Endothelial cell of umbilical vein (primary cell): Measurements from ENCODE around the gene TBC1D23. TPM values are rescaled to one million over a fixed set of nuclear protein-coding genes. Genes with fewer than 3 reads are reported as not detected.

Experiments used
- BruUV-seq: library from RNA; stranded (reverse); fragments of 400-500 nt; replicated peaks from 2 replicates; lab custom pipeline; 2021; lab: Mats Ljungman, UMichigan
- CTCF ChIA-PET: fragments of 300-600, 350-600 bp; sonication (Branson Sonifier 250); formaldehyde crosslinking; loops from one replicate; lab custom pipeline; 2021; ENCODE audit warnings: antibody characterized with exemption, inconsistent platforms; lab: Charles Lee
- POLR2A ChIA-PET: fragments of 300-600, 350-600 bp; sonication (Branson Sonifier 250); formaldehyde crosslinking; loops from one replicate; lab custom pipeline; 2021; ENCODE audit warnings: antibody characterized with exemption, inconsistent platforms; lab: Charles Lee
- DNase-seq: peaks from one replicate; pipeline ENCODE4 v3.0.0-alpha.2; 2011; ENCODE audit warnings: low read depth, low spot score
- FAIRE-seq: peaks from 2 replicates; lab custom pipeline; 2011; peaks lifted over from hg19 to GRCh38; lab: Jason Lieb, UNC
- H2AFZ ChIP-seq: 2 replicates; pipeline ENCODE4 v1.6.0; 2012; ENCODE audit warnings: low read depth, low read length, control low read depth, inconsistent platforms
- H3K27ac ChIP-seq: 2 replicates; pipeline ENCODE4 v1.5.1; 2011; ENCODE audit warnings: low read depth, mild to moderate bottlenecking, control low read depth, low read length, moderate library complexity; ENCODE audit not compliant: insufficient read depth
- H3K27me3 ChIP-seq, 2 experiments: 2 replicates each; pipeline versions ENCODE4 v1.6.0 to v1.6.1; 2011; ENCODE audit warnings: low read length in 2 of 2, mixed read lengths in 1 of 2; ENCODE audit not compliant: control insufficient read depth in 2 of 2, insufficient read depth in 2 of 2
- H3K36me3 ChIP-seq, 2 experiments: 2 replicates in 1 of 2; 3 replicates in 1 of 2; pipeline ENCODE4 v1.5.1; 2011; ENCODE audit warnings: low read length in 2 of 2, mild to moderate bottlenecking in 1 of 2, moderate library complexity in 1 of 2; ENCODE audit not compliant: control insufficient read depth in 2 of 2, insufficient read depth in 2 of 2; ENCODE audit errors: extremely low read depth in 1 of 2
- H3K4me1 ChIP-seq: 3 replicates; pipeline ENCODE4 v1.5.1; 2011; ENCODE audit warnings: mild to moderate bottlenecking, low read length; ENCODE audit not compliant: control insufficient read depth, insufficient read depth; ENCODE audit errors: extremely low read depth
- H3K4me2 ChIP-seq: 2 replicates; pipeline ENCODE4 v1.6.1; 2011; ENCODE audit warnings: low read length, control low read depth, mixed read lengths; ENCODE audit not compliant: insufficient read depth
- H3K4me3 ChIP-seq, 3 experiments: fragments of 200-600 bp in 1 of 3; sonication (generic), shearing (Covaris generic) in 1 of 3; replicated peaks in 1 of 3; 2 replicates each; pipeline ENCODE4 v1.5.1; 2011 to 2016; ENCODE audit warnings: control low read depth in 3 of 3, low read length in 3 of 3, mild to moderate bottlenecking in 2 of 3, inconsistent platforms in 1 of 3, low read depth in 1 of 3, moderate library complexity in 1 of 3; ENCODE audit not compliant: insufficient read depth in 1 of 3
- H3K79me2 ChIP-seq: 2 replicates; pipeline ENCODE4 v1.6.0; 2012; ENCODE audit warnings: low read length, inconsistent platforms; ENCODE audit not compliant: control insufficient read depth, insufficient read depth
- H3K9ac ChIP-seq: replicated peaks from 2 replicates; pipeline ENCODE3; 2011; ENCODE audit warnings: low read length, control low read depth; ENCODE audit not compliant: insufficient read depth; ENCODE audit errors: extremely low read depth
- H3K9me1 ChIP-seq: replicated peaks from 3 replicates; pipeline ENCODE4 v1.6.0; 2011; ENCODE audit warnings: mild to moderate bottlenecking, low read length; ENCODE audit not compliant: control insufficient read depth, insufficient read depth; ENCODE audit errors: extremely low read depth
- H3K9me3 ChIP-seq: replicated peaks from 2 replicates; pipeline ENCODE4 v1.5.1; 2012; ENCODE audit warnings: low read length, inconsistent platforms; ENCODE audit not compliant: control insufficient read depth, insufficient read depth
- H4K20me1 ChIP-seq: replicated peaks from 2 replicates; pipeline ENCODE3; 2011; ENCODE audit warnings: mild to moderate bottlenecking, low read length; ENCODE audit not compliant: control insufficient read depth, insufficient read depth; ENCODE audit errors: extremely low read depth
- EZH2 ChIP-seq: IDR thresholded peaks from 2 replicates; pipeline ENCODE4 v1.6.1; 2012; ENCODE audit warnings: borderline replicate concordance, low read depth, mild to moderate bottlenecking, moderate library complexity, low read length, inconsistent platforms; ENCODE audit not compliant: severe bottlenecking
- FOS ChIP-seq: IDR thresholded peaks from 2 replicates; pipeline ENCODE4 v1.6.1; 2011; ENCODE audit warnings: mild to moderate bottlenecking, low read length, moderate library complexity, borderline replicate concordance; ENCODE audit not compliant: insufficient read depth
- GATA2 ChIP-seq: IDR thresholded peaks from 2 replicates; pipeline ENCODE4 v1.7.0; 2011; ENCODE audit warnings: low read depth, mild to moderate bottlenecking, moderate library complexity, mixed read lengths, low read length; ENCODE audit not compliant: insufficient read length, insufficient read depth
- JUN ChIP-seq: IDR thresholded peaks from 2 replicates; pipeline ENCODE4 v1.6.1; 2011; ENCODE audit warnings: borderline replicate concordance, low read depth; ENCODE audit not compliant: insufficient read length, insufficient read depth
- MYC ChIP-seq: IDR thresholded peaks from one replicate; pipeline ENCODE4 v1.6.1; 2011; ENCODE audit warnings: mild to moderate bottlenecking, low read depth, low read length
- POLR2A ChIP-seq: IDR thresholded peaks from 2 replicates; pipeline ENCODE4 v1.6.1; 2012; ENCODE audit warnings: low read depth, mild to moderate bottlenecking, control low read depth, low read length
- POLR2AphosphoS5 ChIP-seq: IDR thresholded peaks from 2 replicates; pipeline ENCODE4 v1.6.1; 2012; ENCODE audit warnings: low read depth, mild to moderate bottlenecking, control low read depth, low read length, moderate library complexity; ENCODE audit not compliant: insufficient read depth
- dilution Hi-C: fragments of 300-500 bp; cut with MboI; formaldehyde crosslinking; loops from one replicate; pipeline ENCODE4 v1.15.0; 2019; ENCODE audit warnings: low sequenced_read_pairs; ENCODE audit not compliant: extremely low pct_ligation_motif_present
- intact Hi-C: fragments of 100-400 bp; cut with micrococcal nuclease; formaldehyde crosslinking; loops from one replicate; pipeline ENCODE4 v1.10.0; 2022
- polyA plus RNA-seq, 4 experiments: library from polyadenylated mRNA; depleted of rRNA in 3 of 4; stranded (reverse) in 3 of 4; unstranded in 1 of 4; fragments of >200 nt; gene quantifications; 2 replicates each; pipeline versions ENCODE4 v1.2.1 to v1.2.3, GENCODE V29; 2011 to 2012; ENCODE audit warnings: missing spikeins in 1 of 4
- total RNA-seq: library from RNA; stranded (reverse); gene quantifications from 2 replicates; pipeline ENCODE4 v1.2.3, GENCODE V29; 2021
- TF ChIP-seq, protein P1 (sequence below), 2 donors: IDR thresholded peaks; 1 replicate in 1 of 2; 2 replicates in 1 of 2; pipeline ENCODE4 v1.5.1; 2011; ENCODE audit warnings: low read length in 2 of 2, mild to moderate bottlenecking in 2 of 2, moderate library complexity in 2 of 2, control low read depth in 1 of 2, inconsistent platforms in 1 of 2, low read depth in 1 of 2; ENCODE audit not compliant: insufficient read depth in 1 of 2; ENCODE audit errors: extremely low read depth in 1 of 2
- TF ChIP-seq, protein P2 (sequence below): IDR thresholded peaks from 2 replicates; pipeline ENCODE4 v1.6.1; 2011; ENCODE audit not compliant: insufficient read depth, insufficient read length

TBC1D23 gene
- total and polyA plus RNA-seq, 2 donors (not counting 3 experiments of a cell fraction or from before 2014, with no cell fraction given), result 10.3 to 34.8 TPM

DNA sequence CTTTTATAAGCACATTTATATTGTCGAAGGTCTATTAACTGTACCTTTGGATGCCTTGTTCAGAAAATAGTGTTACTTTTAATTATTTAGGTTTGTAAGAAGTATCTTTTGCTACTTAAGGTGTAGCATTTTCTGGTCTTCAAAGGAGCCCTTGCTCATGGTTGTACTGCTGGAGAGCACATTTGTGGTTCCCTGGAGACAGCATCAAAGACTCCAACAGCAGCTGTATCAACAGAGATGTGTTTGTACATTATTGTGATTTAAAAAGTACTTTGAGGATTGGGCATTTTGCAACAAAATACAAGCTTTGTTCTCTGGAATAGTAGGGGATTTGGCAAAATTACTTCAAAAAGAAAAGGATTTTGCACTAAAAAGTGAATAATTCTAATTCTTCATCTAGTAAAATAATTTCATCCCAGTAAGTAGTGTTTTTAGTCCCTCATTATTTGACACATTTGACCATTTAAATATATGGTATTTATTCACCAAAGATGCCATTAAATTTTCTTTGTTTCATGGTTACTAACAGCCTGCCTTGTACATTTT lies 16.5 kb downstream of the TBC1D23 start:
- Histone ChIP-seq H4K20me1 (peaks cover 4% of the 10 kb centered on the region), H3K79me2 (peaks cover 20% of the 10 kb centered on the region), H3K4me1 (no peaks in the 10 kb centered on the region), H2AFZ (no peak overlapping the region), H3K36me3 (peaks cover 0 to 3% of the 10 kb centered on the region in 2 experiments), H3K9me3 (no peaks in the 10 kb centered on the region), H3K9me1 (no peaks in the 10 kb centered on the region), H3K4me3 (no peak overlapping the region), H3K27ac (no peak overlapping the region), H3K4me2 (no peak overlapping the region), H3K9ac (no peak overlapping the region), H3K27me3 (no peaks in the 10 kb centered on the region)
- POLR2A ChIA-PET, result no interaction called here
- dilution Hi-C loops (no loop called here), intact Hi-C loops (no loop called here)
- DNase-seq (no peak), FAIRE-seq (no peak)
- no peak for TF ChIP-seq EZH2
- CTCF ChIA-PET, result interaction anchor here (1.0 to 1.1 kb wide), 2 partner anchors 16 to 445 kb away, joined by 4 read pairs; no protein-coding TSS in a partner anchor
- BruUV-seq, result no TSS peak

DNA sequence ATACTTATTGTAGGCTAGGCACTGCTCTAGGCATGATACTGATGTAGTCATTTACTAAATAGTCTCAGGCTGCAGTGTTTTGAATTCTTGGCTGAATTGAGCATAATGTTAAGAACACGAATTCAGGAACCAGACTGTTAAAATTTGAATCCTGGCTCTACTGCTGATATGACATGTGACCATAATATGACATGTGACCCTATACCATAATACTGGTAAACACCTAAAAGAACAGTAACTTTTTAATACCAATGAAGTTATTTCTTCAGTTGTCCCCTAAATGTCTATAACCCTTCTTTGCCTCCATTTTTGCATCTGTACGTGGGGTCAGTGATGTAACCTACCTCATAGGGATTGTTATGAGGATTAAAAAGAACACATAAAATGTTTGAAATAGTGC lies 18.1 kb downstream of the TBC1D23 start:
- POLR2A ChIA-PET, result no interaction called here

More for the DNA sequence above, 18.1 kb downstream of the TBC1D23 start:
- no peaks in the 10 kb centered on the region for H3K4me1 ChIP-seq
- intact Hi-C loops, result no loop called here
- H3K9ac ChIP-seq, result no peak overlapping the region
- H3K4me3 ChIP-seq, result no peak overlapping the region
- CTCF ChIA-PET, result no interaction called here
- dilution Hi-C loops, result no loop called here
- BruUV-seq, result no TSS peak
- peaks cover 0 to 3% of the 10 kb centered on the region in 2 experiments for H3K36me3 ChIP-seq
- no peak overlapping the region for H3K27ac ChIP-seq
- DNase-seq (no peak), FAIRE-seq (no peak)
- H3K9me1 ChIP-seq, result no peaks in the 10 kb centered on the region
- H2AFZ ChIP-seq, result no peak overlapping the region
- no peak overlapping the region for H3K4me2 ChIP-seq
- peaks cover 4% of the 10 kb centered on the region for H4K20me1 ChIP-seq
- H3K79me2 ChIP-seq, result peaks cover 20% of the 10 kb centered on the region
- H3K9me3 ChIP-seq, result no peaks in the 10 kb centered on the region
- H3K27me3 ChIP-seq, result no peaks in the 10 kb centered on the region
- TF ChIP-seq, protein P1, sequence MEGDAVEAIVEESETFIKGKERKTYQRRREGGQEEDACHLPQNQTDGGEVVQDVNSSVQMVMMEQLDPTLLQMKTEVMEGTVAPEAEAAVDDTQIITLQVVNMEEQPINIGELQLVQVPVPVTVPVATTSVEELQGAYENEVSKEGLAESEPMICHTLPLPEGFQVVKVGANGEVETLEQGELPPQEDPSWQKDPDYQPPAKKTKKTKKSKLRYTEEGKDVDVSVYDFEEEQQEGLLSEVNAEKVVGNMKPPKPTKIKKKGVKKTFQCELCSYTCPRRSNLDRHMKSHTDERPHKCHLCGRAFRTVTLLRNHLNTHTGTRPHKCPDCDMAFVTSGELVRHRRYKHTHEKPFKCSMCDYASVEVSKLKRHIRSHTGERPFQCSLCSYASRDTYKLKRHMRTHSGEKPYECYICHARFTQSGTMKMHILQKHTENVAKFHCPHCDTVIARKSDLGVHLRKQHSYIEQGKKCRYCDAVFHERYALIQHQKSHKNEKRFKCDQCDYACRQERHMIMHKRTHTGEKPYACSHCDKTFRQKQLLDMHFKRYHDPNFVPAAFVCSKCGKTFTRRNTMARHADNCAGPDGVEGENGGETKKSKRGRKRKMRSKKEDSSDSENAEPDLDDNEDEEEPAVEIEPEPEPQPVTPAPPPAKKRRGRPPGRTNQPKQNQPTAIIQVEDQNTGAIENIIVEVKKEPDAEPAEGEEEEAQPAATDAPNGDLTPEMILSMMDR (IDR thresholded peaks at IDR 0.05; ENCODE audit: extremely low read depth in 1 of 2, insufficient read depth in 1 of 2, low read depth in 1 of 2, low read length in 2 of 2), result no peak
- TF ChIP-seq POLR2AphosphoS5 (no peak), POLR2A (no peak), MYC (no peak), GATA2 (no peak), EZH2 (no peak), JUN (no peak), FOS (no peak)
- TF ChIP-seq, protein P2, sequence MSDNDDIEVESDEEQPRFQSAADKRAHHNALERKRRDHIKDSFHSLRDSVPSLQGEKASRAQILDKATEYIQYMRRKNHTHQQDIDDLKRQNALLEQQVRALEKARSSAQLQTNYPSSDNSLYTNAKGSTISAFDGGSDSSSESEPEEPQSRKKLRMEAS, result no peak
